Embryonic facial prominence (tissue), 1 donor: ENCODE data around the gene C9orf85.
"Not testable (repeated sequence)": the region's sequence is repeated elsewhere in the genome, so short reads cannot be mapped to it uniquely, and the experiment has no call there.

Source experiments
- DNase-seq: peaks from one replicate; pipeline ENCODE4 v3.0.0-alpha.2; 2016; ENCODE audit errors: extremely low spot score

C9orf85 gene

GRCh38 chr9:72006501-72006900 lies 95.1 kb downstream of the C9orf85 start:
- DNase-seq, result no peak

- not testable (repeated sequence) for DNase-seq
Measured at GRCh38 chr9:72007726-72008125, 96.3 kb downstream of the C9orf85 start.

GRCh38 chr9:72012646-72013045 lies 101.2 kb downstream of the C9orf85 start:
- no peak for DNase-seq

- no peak for DNase-seq
Measured at GRCh38 chr9:72013292-72013760, 101.9 kb downstream of the C9orf85 start.

GRCh38 chr9:72022841-72023240 lies 111.4 kb downstream of the C9orf85 start:
- DNase-seq, result no peak
